EL (cell line): ENCODE measurements around the gene JAG2.

Source experiments
- DNase-seq: peaks from one replicate; pipeline ENCODE4 v3.0.0-alpha.2; 2016

Gene JAG2

DNA sequence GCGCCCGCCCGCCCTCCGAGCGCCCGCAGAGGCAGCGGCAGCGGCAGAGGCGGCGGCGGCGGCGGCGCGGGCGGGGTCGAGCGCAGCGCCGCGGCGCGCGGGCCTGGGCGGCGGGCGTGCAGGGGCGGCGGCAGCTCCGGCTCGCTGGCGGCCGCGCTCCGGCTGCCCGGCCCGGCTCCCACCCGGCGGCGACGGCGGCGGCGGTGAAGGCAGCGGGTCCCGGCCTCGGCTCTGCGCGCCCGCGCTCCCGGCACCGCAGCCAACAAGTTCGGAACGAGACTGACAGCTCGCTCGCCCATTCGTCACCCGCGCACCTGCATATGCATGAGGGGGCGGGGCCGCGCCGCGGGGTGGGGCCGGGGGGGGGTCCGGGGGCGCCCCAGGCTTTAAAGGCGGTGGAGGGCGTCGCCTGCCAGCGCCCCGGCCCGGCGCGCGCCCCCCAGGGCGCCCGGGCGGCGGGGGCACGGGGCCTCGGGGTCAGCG lies at the start of gene JAG2:
TSS of gene JAG2 (minus strand) at position 281 of the 483 bp plus-strand sequence. CDS start 356 bp downstream, outside the sequence.
- peak; percentile 22 for DNase-seq

DNA sequence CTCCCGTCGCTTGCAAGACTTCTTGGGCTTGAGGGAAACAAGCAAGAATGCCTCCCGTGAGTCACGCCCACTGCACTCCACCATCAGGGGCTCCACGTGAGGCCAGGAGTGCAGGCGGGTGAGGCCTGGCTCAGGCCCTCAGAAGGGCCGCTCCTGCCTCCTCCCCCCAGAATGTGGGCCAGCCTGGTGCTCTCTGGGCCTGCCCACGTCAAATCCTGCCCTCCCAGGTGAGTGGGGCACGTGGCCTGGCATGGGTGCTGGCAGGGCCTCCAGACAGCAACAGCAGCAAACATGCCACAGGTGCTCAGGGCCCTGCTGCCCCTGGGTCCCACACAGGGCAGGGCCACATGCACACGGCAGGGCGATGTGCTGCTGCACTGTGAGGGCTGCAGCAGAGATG lies 49.2 kb upstream of the JAG2 start:
- DNase-seq, result no peak

GRCh38 chr14:105216490-105217247 lies 48.1 kb upstream of the JAG2 start:
- DNase-seq, result no peak

DNA sequence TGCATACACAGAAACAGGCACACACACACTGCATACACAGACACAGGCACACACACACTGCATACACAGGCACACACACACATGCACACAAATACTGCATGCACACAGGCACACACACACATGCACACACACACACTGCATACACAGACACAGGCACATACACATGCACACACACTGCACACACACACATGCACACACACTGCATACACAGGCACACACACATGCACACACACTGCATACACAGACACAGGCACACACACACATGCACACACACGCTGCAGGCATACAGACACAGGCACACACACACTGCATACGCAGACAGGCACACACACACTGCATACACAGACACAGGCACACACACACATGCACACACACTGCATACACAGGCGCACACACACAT lies 47.0 kb upstream of the JAG2 start:
- no peak for DNase-seq

GRCh38 chr14:105214324-105214915 lies 45.8 kb upstream of the JAG2 start:
- no peak for DNase-seq

DNA sequence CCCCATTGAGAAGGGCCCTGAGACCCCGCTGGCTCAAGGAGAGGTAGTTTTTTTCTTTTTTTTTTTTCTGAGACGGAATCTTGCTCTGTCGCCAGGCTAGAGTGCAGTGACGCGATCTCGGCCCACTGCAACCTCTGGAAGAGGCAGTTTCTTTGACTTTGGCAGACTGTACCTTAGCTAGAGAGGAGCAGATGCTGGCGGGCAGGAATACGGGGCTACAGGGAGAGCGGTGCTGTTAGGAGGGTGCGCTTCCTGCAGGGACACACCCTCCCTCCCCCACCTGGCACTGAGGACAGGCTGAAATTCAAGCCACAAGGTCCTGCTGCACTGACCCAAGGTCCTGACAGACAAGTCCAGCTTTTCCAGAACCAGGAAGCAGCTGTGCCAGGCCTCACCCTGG lies 44.8 kb upstream of the JAG2 start:
- no peak for DNase-seq

DNA sequence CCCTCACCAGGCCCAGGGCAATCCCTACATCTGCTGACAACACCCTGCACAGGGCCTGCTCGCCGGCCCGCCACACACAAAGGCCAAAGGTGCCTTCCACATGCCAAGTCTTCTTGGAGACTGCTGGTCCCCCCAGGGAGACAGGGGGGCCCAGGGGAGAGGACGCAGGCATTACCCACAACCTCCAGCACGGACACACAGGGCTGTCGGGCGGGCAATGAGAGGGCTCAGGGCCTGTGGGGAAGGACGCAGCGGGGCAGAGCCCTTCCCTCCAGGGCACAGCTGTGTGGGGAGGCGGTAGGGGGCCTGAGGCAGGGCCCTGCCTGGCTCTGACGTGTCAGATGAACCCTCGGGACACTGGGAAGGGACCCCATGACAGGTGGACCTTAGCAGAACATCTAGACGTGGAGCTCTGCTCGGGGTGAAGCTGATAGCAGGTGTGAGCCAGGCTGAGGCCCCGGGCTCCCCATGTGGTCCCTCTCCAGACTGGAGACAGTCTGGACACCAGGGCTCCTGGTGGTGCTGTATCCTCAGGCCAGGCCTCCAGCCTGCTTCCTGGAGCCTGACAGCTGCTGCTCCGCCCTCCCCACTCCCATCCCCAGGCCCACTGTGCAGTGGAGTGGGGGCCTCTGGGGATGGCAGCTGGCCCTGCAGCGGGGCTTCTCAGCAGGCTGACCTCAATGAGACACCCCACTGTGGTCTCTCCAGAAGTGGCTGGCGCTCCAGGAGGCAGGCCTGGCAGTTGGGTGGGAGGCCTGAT lies 44.1 kb upstream of the JAG2 start:
- no peak for DNase-seq

GRCh38 chr14:105211758-105212089 lies 43.1 kb upstream of the JAG2 start:
- DNase-seq, result no peak

DNA sequence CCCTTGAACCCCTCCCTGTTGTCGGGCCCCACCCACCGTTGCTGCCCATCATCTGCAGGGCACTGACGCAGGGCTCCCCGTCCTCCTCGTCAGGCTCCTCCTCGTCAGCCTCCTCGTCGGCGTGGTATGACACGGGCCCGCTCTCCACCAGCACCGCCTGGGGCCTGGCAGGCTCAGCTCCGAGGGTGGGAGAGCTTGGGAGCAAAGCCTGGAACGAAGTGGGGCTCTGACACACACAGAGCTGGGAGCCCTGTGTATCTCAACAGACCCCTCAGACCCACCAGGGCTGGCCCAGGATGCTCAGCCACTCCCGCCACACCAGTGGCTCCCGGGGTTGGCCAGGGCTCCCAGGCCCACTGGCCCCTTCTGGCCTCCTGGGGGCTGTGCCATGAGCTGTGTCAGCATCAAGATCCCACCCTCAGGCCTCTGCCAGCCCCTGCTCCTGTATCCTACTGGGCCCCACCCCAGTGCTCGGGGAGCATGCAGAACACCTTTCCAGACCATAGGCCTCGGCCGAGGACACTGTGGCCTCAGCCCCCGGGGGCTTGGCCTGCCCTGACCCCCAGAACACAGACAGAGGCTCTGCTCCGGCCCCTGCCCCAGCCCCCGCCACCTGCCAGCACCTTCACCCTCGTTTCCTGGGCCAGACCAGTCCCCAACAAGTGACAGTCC lies 42.6 kb upstream of the JAG2 start:
- no peak for DNase-seq

GRCh38 chr14:105210266-105211025 lies 41.9 kb upstream of the JAG2 start:
- DNase-seq, result no peak

DNA sequence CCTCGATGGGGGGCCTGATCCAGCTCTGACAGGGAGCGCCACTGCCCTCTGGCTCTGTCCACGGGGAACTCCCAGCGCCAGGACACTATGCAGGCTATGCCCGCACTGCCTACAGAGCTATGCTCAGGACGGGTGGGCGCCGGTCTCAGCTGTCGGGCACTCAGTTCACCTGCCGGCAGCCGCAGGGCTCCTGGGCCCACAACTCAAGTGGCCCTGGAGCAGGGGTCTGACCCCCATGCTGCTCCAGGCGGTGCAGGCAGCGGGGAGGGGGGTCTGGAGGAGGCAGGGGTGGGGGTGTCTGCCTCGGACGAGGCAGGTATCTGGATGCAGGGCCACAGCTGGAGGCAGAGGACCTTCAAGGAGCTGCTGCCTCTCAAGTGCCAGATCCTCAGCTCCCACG lies 41.1 kb upstream of the JAG2 start:
- no peak for DNase-seq

DNA sequence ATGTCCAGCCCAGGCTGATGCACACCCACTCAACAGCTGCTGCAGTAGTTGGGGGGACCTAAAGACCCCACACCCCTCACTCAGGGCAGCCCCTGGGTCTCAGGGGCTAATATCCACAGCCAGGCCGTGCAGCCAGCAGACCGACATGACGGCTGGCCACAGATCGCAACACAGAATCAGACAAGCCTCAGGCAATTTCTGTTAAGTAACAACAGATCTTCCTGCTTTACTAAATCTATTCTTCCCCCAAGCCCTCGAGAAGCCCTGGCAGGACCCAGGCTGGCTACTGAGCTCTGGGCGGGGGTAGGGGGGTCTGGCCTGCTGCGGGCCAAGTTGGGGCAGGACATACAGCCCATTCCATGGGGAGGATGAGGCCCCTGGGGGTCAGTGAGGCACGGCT lies 40.5 kb upstream of the JAG2 start:
- DNase-seq, result no peak

- DNase-seq, result no peak
Observed at GRCh38 chr14:105208738-105209075, 40.1 kb upstream of the JAG2 start.

- no peak for DNase-seq
Observed at GRCh38 chr14:105207996-105208737, 39.6 kb upstream of the JAG2 start.

DNA sequence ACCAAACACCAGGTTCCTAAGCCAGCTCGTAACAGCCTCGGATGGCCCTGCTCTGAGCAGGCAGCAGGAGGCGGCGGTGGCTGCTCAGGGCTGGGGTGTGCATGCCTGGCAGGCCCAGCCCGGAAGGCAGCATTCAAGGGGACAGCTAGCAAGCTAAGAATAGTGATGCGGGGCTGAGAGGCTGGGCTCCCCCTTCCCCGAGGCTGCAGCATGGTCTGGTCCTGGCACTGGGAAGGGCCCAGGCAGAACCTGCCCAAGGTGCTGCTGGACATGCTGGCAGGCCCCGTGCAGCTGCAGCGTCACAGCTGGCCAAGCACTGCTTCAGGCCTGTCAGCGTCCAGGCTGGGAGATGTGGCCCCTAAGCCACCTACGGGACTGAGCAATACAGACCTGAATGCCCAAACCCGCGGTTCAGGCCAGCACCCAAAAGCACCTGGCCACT lies 38.9 kb upstream of the JAG2 start:
- no peak for DNase-seq

DNA sequence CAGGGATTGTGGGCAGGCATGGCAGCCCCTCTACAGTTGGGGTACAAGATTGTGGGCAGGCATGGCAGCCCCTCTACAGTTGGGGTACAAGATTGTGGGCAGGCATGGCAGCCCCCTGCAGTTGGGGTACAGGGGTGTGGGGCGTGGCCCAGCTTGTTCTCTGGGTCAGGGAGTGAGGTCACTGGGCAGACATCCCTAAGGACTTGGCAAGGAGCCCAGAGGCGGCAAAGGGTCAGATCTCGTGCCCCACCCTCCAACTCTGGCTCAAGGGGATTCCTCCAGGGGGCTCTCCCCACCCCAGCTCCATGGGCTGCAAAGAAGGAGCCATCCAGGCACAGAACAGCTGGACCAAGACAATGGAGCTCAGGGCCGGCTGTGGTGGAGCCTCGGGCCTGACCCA lies 38.3 kb upstream of the JAG2 start:
- no peak for DNase-seq

DNA sequence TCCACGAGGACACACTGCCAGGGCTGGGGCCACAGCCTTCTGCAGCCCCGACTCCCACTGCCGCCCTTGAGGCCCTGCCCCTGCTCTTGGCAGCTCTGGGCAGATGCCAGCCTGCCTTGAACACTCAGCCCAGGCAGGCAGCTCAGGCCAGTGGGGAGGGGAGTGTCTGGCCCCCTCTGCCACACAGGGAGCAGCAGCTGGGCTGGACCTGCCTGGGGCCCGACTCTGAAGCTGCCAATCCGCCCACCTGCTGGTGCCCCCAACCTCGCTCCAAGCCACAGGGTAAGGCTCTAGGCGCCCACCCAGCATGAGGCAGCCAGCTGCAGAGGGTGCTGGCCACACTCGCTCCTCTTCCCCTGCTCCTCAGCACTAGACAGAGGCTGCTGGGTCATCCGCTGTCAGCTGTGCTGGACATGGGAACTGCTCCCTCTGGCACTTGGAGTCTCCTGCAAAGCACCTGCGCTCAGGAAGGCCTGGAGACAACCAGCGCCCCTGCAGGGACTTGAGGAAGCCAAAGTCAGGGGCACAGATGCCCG lies 37.2 kb upstream of the JAG2 start:
- DNase-seq, result no peak

GRCh38 chr14:105204931-105205672 lies 36.5 kb upstream of the JAG2 start:
- no peak for DNase-seq

DNA sequence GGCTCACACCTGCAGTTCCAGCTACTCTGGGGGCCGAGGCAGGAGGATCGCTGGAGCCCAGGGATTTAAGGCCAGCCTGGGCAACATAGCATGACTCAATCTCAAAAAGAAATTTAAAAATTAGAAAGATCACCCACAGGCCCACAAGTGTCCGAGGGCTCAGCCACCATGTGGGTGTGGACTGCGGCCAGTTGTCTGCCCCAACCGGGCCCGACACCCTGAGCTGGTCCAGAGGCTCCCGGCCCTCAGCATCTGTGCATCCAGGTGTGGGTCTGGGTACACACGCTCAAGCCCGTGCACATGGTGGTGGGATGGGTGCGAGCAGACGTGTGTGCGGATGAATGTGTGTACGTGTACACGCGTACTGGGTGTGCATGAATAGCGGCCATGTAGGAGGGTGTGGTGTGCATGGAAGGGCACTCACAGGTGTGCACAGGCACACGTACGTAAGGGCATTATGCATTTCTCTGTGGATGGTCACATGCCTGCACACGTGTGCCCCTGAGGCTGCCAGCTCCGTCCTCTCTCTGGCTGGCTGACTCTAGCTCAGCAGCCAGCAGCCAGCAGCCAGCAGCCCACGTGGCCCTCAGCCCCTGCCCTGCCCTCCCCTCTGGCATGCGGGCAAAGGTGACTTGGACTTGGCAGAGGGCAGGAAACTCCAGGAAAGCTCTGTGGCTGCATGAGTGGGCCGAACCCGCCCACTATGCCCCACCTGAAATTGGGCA lies 35.8 kb upstream of the JAG2 start:
- no peak for DNase-seq

- DNase-seq, result no peak
Observed at GRCh38 chr14:105203701-105204100, 35.1 kb upstream of the JAG2 start.
